Hepatocyte (in vitro differentiated cells): ENCODE results near the gene SSBP3. TPM values are rescaled to one million over a fixed set of nuclear protein-coding genes. Genes with fewer than 3 reads are reported as not detected.

Experiments used
- DNase-seq: peaks from one replicate; pipeline ENCODE4 v3.0.0-alpha.2; 2016; ENCODE audit warnings: low spot score
- H2AFZ ChIP-seq: fragments of 200-600 bp; sonication (generic); 2 replicates; pipeline ENCODE4 v1.6.0; 2016; ENCODE audit warnings: antibody characterized with exemption, mild to moderate bottlenecking
- H3K27ac ChIP-seq: fragments of 200-600 bp; sonication (generic); 2 replicates; pipeline ENCODE4 v1.5.1; 2016; ENCODE audit warnings: mild to moderate bottlenecking
- H3K27me3 ChIP-seq: fragments of 200-600 bp; sonication (generic); 2 replicates; pipeline ENCODE4 v1.6.1; 2016
- H3K36me3 ChIP-seq: fragments of 200-600 bp; sonication (generic); replicated peaks from 2 replicates; pipeline ENCODE4 v1.5.1; 2016; ENCODE audit warnings: low read depth; ENCODE audit not compliant: insufficient read depth
- H3K4me1 ChIP-seq: fragments of 200-600 bp; sonication (generic); 2 replicates; pipeline ENCODE4 v1.5.1; 2016; ENCODE audit warnings: mild to moderate bottlenecking, moderate library complexity; ENCODE audit not compliant: insufficient read depth
- H3K4me2 ChIP-seq: fragments of 200-600 bp; sonication (generic); 2 replicates; pipeline ENCODE4 v1.6.0; 2016
- H3K4me3 ChIP-seq: fragments of 200-600 bp; sonication (generic); 2 replicates; pipeline ENCODE4 v1.5.1; 2016; ENCODE audit warnings: mild to moderate bottlenecking
- H3K79me2 ChIP-seq: fragments of 200-600 bp; sonication (generic); 2 replicates; pipeline ENCODE4 v1.6.0; 2017; ENCODE audit warnings: mild to moderate bottlenecking
- H3K9me2 ChIP-seq: fragments of 200-600 bp; sonication (generic); replicated peaks from 2 replicates; pipeline ENCODE4 v1.6.0; 2017; ENCODE audit warnings: mild to moderate bottlenecking; ENCODE audit not compliant: insufficient read depth
- H3K9me3 ChIP-seq: fragments of 200-600 bp; sonication (generic); 2 replicates; pipeline ENCODE4 v1.5.1; 2016; ENCODE audit warnings: low read depth, mild to moderate bottlenecking
- H4K20me1 ChIP-seq: fragments of 200-600 bp; sonication (generic); 2 replicates; pipeline ENCODE4 v1.6.0; 2016; ENCODE audit warnings: mild to moderate bottlenecking; ENCODE audit not compliant: insufficient read depth, poor library complexity, severe bottlenecking
- EZH2 ChIP-seq: fragments of 200-600 bp; sonication (generic); IDR thresholded peaks from 2 replicates; pipeline ENCODE4 v1.6.1; 2016; ENCODE audit warnings: antibody characterized with exemption, mild to moderate bottlenecking, borderline replicate concordance
- EZH2phosphoT487 ChIP-seq: fragments of 200-600 bp; sonication (generic); IDR thresholded peaks from one replicate; pipeline ENCODE4 v1.6.1; 2018; ENCODE audit warnings: antibody characterized with exemption, mild to moderate bottlenecking, low read depth, moderate library complexity; ENCODE audit not compliant: unreplicated experiment, severe bottlenecking
- WGBS: methylation state at CpG from one replicate; pipeline ENCODE4 v1.1.6; 2016; ENCODE audit warnings: low lambda C conversion rate; ENCODE audit errors: missing lambda C conversion rate; 5-methylcytosine and 5-hydroxymethylcytosine counted together
- polyA plus RNA-seq: library from polyadenylated mRNA; unstranded; fragments of >200 nt; fragmentation: Nextera tagmentation; extraction: Ambion mirVana; gene quantifications from 2 replicates; pipeline ENCODE4 v1.2.1, GENCODE V29; 2016
- total RNA-seq: library from RNA; depleted of rRNA; stranded (reverse); fragments of >200 nt; gene quantifications from 2 replicates; pipeline ENCODE4 v1.2.3, GENCODE V29; 2014
- TF ChIP-seq, protein P1 (sequence below): fragments of 200-600 bp; sonication (generic); IDR thresholded peaks from 2 replicates; pipeline ENCODE4 v1.5.1; 2016; ENCODE audit warnings: antibody characterized with exemption, mild to moderate bottlenecking; ENCODE audit not compliant: poor library complexity

Gene SSBP3
- total and polyA plus RNA-seq, 2 experiments from 2014 or later: 25.8 to 47.2 TPM

DNA sequence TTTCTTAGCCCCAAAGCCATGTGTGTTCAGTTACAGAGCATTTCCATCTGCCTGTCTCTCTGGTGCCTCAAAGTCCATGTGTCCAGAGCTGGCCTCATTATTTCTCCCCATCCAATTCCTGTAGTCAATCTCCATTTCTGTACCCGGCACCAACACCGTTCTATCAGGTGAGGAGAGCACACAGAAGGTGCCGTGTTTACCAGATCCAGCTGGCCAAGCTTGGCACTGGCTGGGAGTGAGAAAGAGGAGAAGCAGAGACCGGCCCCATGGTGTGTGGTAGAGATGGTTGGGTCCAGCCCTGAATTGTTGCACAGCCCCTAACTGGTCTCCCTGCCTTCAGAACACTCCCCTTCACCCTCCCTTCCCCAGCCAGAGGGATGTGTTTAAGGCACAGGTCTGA, 7.5 kb upstream of the SSBP3 start:
- Histone ChIP-seq H3K79me2 (no peaks in the 10 kb centered on the region), H3K27me3 (no peaks in the 10 kb centered on the region), H2AFZ (no peak overlapping the region), H3K36me3 (no peaks in the 10 kb centered on the region), H3K4me3 (no peak overlapping the region), H3K27ac (peak overlapping the region; percentile 80), H3K4me1 (peaks cover 13% of the 10 kb centered on the region), H3K9me2 (no peaks in the 10 kb centered on the region), H4K20me1 (no peaks in the 10 kb centered on the region), H3K4me2 (no peak overlapping the region), H3K9me3 (no peaks in the 10 kb centered on the region)
- WGBS: 92% methylated on average over 4 of the region's 4 CpGs
- no peak for DNase-seq
- TF ChIP-seq, protein P1, sequence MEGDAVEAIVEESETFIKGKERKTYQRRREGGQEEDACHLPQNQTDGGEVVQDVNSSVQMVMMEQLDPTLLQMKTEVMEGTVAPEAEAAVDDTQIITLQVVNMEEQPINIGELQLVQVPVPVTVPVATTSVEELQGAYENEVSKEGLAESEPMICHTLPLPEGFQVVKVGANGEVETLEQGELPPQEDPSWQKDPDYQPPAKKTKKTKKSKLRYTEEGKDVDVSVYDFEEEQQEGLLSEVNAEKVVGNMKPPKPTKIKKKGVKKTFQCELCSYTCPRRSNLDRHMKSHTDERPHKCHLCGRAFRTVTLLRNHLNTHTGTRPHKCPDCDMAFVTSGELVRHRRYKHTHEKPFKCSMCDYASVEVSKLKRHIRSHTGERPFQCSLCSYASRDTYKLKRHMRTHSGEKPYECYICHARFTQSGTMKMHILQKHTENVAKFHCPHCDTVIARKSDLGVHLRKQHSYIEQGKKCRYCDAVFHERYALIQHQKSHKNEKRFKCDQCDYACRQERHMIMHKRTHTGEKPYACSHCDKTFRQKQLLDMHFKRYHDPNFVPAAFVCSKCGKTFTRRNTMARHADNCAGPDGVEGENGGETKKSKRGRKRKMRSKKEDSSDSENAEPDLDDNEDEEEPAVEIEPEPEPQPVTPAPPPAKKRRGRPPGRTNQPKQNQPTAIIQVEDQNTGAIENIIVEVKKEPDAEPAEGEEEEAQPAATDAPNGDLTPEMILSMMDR: no peak
- no peak for TF ChIP-seq EZH2phosphoT487
- no peak for TF ChIP-seq EZH2

DNA sequence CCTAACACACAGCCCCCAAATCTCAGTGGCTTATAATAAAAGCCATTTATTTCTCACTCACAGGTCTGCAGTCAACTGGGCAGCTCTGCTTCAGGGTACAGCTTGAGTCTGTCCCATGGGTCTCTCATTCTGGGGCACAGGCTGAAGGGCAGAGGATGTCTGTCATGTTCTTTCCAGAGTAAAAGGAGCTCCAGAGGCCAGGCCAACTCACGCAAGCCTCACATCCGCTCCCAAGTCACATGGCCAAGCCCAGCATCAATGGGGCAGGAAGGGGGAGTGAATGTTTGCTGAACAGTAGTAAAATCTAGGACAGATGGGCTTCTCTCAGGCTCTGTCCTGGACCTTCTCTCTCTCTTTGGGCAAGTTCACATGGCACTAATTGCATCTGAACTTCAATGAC, 7.1 kb upstream of the SSBP3 start:
- H2AFZ ChIP-seq: no peak overlapping the region
- H3K4me3 ChIP-seq: no peak overlapping the region
- H4K20me1 ChIP-seq: no peaks in the 10 kb centered on the region
- H3K4me2 ChIP-seq: peak overlapping the region; percentile 32
- no peaks in the 10 kb centered on the region for H3K27me3 ChIP-seq
- no peaks in the 10 kb centered on the region for H3K36me3 ChIP-seq
- peak overlapping the region; percentile 80 for H3K27ac ChIP-seq
- peaks cover 18% of the 10 kb centered on the region for H3K4me1 ChIP-seq
- H3K9me3 ChIP-seq: no peaks in the 10 kb centered on the region
- no peaks in the 10 kb centered on the region for H3K9me2 ChIP-seq
- TF ChIP-seq, protein P1: no peak
- TF ChIP-seq EZH2phosphoT487: no peak
- TF ChIP-seq EZH2: no peak
- peak; percentile 56 for DNase-seq
- no peaks in the 10 kb centered on the region for H3K79me2 ChIP-seq
- WGBS: 42% methylated on average over 2 of the region's 2 CpGs

DNA sequence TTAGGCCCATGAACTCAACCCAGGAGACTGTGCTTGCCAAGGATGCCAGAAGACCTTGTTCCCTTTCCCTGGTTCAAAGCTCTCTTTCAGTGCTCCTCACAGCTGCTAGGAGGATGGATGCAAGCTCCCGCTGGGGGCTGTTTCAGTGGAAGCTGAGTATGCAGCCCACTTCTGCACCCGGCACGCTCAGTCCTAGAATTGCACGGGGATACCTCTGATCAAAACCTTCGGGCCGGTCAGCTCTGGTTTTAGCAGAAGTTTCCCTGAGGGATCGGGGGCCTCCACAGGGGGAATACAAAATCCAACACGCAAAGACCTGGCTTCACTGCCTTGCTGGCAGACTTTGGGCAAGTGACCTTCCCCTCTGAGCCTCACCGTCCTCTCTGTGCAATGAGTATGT, 4.2 kb upstream of the SSBP3 start:
- Histone ChIP-seq H3K4me1 (peaks cover 23% of the 10 kb centered on the region), H3K4me3 (no peak overlapping the region), H2AFZ (no peak overlapping the region), H3K27me3 (no peaks in the 10 kb centered on the region), H3K36me3 (no peaks in the 10 kb centered on the region), H4K20me1 (no peaks in the 10 kb centered on the region), H3K9me3 (no peaks in the 10 kb centered on the region), H3K27ac (no peak overlapping the region), H3K79me2 (peaks cover 3% of the 10 kb centered on the region), H3K4me2 (no peak overlapping the region), H3K9me2 (no peaks in the 10 kb centered on the region)
- TF ChIP-seq, protein P1: no peak
- no peak for TF ChIP-seq EZH2phosphoT487
- no peak for TF ChIP-seq EZH2
- WGBS: 88% methylated on average over 9 of the region's 9 CpGs
- no peak for DNase-seq
